Adipose tissue (tissue), 3 donors: ENCODE results near the gene SYNGR4. TPM values are rescaled to one million over a fixed set of nuclear protein-coding genes. Genes with fewer than 3 reads are reported as not detected.

Source experiments
- H3K27ac ChIP-seq: one replicate; pipeline ENCODE4 v1.5.1; 2013; ENCODE audit warnings: low read depth, low read length
- WGBS, 3 donors: extraction: QIAGEN DNeasy Blood & Tissue Kit; methylation state at CpG; one replicate each; pipeline ENCODE4 v1.1.7; 2013; 5-methylcytosine and 5-hydroxymethylcytosine counted together
- polyA plus RNA-seq, 3 donors: library from polyadenylated mRNA; stranded (reverse); fragments of 200-250 nt; gene quantifications; one replicate each; pipeline ENCODE4 v1.2.3, GENCODE V29; 2013
- donor health status: healthy with polysubstance abuse.
- donor health status: Bipolar disorder and iron deficiency.
- donor health status: healthy.

The SYNGR4 gene
- polyA plus RNA-seq, 3 donors = 0.94 TPM; not detected in 2

DNA sequence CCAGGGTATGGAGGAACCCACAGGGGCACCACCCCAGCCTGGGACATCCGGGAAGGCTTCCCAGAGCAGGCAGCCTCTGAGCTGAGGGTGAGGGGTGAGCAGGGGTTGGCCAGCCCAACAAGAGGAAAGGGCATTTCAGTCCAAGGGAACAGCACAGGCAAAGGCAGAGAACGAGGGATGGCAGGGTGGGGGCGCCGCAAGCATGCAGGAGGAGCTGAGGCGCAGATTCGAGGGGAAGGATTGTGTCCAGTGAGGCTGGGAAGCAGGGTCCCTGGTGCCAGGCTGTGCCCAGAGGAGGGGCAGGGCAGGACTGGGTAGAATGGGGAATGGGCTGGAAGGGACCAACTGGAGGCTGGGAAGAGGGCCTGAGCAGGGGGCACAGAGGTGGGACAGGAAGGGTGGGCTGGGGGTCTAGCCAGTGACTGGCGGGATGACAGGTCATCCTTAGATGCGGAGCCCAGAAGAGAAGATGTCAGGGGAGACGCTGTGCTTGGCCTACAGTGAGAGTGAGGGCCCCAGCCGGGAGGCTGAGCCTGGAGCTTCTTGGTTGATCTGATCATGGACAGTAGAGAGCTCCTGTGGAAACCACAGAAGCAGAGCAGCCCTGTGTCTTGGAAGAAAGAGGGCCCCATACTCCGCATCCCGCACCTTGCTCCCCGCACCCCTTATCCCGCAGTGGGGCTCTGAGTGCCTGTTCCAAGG is 25.2 kb upstream of the SYNGR4 start:
- H3K27ac ChIP-seq = no peak overlapping the region
- WGBS, 3 donors = 87 to 92% (median 92%) methylated on average over 14 of the region's 14 CpGs

DNA sequence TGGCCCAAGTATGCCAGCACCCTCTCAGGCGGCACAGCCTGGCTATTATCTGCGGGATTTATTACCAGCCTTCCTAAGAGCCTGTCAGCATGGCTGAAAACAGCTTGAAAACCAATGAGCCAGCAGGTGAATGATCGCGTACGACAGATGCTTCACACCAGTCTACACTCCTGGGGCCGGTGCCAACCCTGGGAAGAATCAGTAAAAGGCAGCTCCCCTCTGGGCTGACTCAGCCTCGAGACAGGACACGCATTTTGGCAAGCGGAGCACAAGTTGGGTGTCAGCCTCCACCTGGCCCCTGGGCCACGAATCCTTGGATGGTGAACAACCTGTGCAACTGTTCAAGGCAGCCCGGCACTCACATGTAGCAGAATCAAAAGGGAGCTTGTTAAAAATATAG is 23.2 kb upstream of the SYNGR4 start:
- no peak overlapping the region for H3K27ac ChIP-seq
- WGBS, 3 donors = 90 to 91% (median 90%) methylated on average over 11 of the region's 11 CpGs

DNA sequence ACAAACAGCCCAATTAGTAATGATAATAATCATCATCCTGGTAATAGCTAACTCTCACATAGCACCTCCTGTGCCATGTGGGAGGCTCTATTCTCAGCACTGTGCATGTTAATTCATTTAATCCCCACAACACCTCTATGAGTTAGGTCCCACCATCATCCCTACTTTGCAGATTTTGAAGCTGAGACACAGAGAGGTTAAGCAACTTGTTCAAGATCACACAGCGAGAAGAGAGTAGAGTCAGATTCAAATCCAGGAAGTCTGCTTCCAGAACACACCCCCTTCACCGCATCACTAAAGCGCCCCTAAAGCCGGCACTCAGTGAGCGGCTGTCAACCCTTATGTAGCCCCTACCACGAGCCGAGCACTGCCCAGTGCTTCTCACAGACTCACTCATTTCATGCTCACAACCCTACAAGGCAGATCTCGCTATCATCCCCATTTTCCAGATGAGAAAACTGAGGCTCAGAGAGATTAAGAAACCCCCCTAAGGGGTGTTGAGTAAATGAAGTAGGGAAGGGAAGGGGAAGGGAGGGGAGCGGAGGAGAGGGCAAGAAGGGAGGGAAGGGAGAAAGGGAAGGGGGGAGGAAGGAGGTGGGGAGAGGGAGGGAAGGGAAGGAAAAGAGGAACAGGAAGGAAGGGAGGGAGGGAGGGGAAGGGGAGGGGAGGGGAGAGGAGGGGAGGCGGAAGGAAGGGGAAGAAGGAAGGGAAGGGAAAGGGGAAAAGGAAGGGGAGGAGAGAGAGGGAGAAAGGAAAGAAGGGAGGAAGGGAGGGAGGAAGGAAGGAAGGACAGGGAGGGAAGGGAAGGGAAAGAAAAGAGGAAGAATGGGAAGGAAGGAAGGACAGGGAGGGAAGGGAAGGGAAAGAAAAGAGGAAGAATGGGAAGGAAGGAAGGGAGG is 22.4 kb upstream of the SYNGR4 start:
- no peak overlapping the region for H3K27ac ChIP-seq
- WGBS, 3 donors = 94 to 96% (median 94%) methylated on average over 10 of the region's 10 CpGs

DNA sequence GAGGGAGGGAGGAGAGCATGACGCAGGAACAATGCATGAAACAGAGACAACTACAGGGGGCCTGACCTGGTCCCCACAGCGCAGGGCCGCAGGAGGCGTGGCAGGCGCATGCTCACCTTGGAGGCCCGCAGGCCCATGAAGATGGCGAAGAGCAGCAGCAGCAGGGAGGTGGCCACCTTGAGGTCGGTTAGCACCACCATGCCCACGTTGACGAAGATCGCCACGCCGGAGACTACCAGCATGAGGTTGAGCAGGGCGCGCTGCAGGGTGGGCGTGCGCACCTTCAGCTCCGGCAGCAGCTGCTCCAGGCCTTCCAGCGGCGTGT is 21.8 kb upstream of the SYNGR4 start:
- no peak overlapping the region for H3K27ac ChIP-seq
- WGBS, 3 donors = 89 to 92% (median 90%) methylated on average over 20 of the region's 20 CpGs

DNA sequence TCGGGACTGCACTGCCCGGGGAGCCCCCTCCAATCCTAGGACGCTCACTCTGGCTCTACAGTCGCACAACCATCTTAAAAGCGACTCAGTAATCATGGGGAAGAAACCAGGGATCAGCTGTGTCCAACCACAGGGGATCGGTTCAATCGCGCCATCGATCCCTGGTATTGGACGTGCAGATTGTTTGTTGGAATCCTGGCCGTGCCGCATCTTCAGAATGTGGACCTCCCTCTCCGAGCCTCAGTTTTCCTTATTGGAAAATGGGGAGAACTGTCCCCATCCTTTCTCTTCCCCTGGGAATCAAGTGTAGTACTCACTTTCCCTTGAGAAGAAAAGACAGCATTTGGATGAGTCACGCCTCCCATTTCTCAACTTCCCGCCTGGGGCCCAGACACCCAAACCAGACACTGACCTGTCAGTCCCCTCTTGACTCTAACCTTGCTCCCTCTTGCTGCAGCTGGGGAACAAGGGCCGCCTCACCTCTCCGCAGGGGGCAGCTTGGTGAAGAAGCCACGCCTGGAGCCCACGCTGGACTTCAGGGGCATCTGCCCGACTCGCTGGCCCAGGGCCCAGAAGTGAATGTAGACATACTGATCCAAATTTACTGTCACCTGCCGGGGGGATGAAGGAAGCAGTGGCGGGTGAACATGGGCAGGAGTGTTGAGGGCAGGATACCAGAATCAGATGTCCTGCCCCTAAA is 21.2 kb upstream of the SYNGR4 start:
- H3K27ac ChIP-seq = no peak overlapping the region
- WGBS, 3 donors = 93 to 94% (median 93%) methylated on average over 23 of the region's 23 CpGs

DNA sequence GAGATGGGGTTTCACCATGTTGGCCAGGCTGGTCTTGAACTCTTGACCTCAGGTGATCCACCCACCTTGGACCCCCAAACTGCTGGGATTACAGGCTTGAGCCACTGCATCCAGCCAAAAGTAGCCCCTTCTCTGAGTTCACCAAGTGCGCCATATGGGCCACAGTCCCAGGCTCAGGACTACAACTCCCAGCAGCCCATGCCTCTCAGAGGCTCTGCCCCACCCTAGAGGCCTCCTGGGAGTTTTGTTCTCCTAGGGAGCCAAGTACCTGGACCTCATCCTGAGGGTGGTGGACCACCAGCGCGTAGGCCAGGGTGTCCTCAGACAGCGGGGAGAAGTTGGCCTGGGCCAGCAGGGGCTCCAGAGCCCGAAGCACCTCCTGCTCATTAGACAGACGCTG is 19.3 kb upstream of the SYNGR4 start:
- H3K27ac ChIP-seq = no peak overlapping the region
- 97 to 99% (median 98%) methylated on average over 6 of the region's 6 CpGs for WGBS, 3 donors

DNA sequence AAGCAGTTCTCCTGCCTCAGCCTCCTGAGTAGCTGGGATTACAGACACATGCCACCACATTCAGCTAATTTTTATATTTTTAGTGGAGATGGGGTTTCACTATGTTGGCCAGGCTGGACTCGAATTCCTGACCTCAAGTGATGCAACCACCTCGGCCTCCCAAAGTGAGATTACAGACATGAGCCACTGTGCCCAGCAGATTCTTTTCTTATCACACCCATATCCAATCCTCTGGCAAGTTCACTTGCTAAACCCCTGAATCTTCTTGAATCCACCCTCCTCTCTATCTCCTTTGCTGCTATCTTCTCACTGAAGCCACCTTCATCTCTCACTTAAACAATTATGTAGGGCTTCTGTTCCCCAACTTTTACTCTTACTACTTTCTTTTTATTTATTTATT is 18.0 kb upstream of the SYNGR4 start:
- WGBS, 3 donors = 71 to 95% (median 82%) methylated on average over 2 of the region's 2 CpGs
- H3K27ac ChIP-seq = no peak overlapping the region

DNA sequence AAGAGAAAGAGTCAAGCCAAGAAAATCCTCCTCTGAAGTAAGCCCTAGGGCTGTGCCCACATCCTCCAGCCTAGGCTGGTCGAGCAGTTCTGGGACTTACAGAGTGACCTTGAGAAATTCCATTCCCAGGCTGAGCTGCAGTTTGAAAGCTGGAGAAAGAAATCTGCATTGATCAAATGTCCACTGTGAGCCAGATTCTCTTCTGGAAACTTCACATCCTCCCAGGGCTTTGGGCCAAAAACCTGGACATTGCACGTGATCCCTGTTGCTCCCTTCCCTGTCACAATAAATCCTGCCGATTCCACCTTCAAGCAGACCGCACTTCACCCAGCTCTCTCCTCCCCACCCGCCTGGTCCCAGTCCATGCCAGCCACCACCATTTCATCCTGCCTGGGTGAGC is 16.1 kb upstream of the SYNGR4 start:
- H3K27ac ChIP-seq = no peak overlapping the region
- 18 to 65% (median 65%) methylated on average over 5 of the region's 5 CpGs for WGBS, 3 donors

DNA sequence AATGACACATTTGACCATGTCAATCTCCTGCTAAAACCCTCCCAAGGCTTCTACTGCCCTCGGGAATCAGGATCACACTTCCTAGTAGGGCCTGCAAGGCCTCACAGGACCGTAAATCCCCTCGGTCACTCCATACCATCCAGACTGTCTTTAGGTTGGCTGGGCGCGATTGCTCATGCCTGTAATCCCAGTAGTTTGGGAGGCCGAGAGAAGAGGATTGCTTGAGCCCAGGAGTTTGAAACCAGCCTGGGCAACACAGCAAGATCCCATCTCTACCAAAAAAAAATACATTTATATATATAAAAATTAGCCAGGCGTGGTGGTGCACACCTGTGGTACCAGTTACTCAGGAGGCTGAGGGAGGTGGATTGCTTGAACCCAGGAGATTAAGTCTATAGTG is 15.4 kb upstream of the SYNGR4 start:
- no peak overlapping the region for H3K27ac ChIP-seq
- WGBS, 3 donors = 89 to 92% (median 90%) methylated on average over 7 of the region's 7 CpGs

DNA sequence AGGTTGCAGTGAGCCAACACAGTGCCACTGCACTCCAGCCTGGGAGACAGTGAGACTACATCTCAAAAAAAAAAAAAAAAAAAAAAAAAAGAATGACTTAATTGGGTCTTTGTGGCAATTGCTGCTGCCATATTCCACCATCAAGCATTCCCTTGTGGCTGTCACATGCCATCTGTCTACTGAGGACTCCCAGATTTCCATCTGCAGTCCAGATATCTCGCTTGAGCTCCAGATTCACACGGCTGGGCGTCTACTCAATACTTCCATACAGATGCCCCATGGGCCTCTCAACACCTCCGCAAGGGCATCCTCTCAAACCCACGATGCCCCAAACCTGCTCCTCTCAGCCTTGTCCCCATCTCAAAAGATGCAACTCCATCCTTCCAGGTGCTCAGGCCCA is 13.3 kb upstream of the SYNGR4 start:
- H3K27ac ChIP-seq = no peak overlapping the region
- WGBS, 3 donors = 91 to 97% (median 93%) methylated on average over 5 of the region's 5 CpGs

DNA sequence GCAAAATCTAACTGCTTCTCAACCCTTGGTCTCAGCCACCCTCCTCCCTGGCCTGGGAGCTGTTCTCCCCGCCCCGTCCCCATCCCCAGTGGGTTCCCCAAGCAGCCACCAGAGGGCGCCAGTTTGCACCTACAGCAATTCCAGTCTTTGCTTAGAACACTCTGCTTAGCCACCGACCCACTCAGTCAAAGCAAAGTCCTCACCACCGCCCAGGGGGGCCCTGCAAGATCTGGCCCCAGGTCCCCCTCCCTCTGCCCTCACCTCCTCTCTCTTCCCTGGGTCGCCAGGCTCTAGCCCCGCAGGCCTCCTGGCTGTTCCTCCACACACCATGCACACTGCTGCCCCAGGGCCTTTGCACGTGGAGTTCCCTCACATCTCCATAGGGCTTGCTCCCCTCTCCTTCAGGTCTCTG is 12.8 kb upstream of the SYNGR4 start:
- 44 to 51% (median 45%) methylated on average over 8 of the region's 8 CpGs for WGBS, 3 donors
- H3K27ac ChIP-seq = no peak overlapping the region

DNA sequence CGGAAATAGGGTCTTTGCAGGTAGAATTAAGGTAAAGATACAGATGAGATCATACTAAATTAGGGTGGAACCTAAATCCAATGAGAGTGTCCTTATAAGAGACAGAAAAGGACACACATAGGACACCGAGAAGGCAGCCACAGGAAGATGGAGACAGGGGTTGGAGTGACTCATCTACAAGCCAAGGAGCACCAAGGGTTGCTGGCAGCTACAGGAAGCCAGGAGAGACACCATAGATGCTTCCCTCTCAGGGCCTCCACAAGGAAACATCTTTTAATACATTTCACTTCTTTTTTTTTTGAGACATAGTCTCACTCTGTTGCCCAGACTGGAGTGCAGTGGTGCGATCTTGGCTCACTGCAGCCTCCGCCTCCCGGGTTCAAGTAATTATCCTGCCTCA is 10.5 kb upstream of the SYNGR4 start:
- no peak overlapping the region for H3K27ac ChIP-seq
- WGBS, 3 donors = 87 to 92% (median 89%) methylated on average over 5 of the region's 5 CpGs

DNA sequence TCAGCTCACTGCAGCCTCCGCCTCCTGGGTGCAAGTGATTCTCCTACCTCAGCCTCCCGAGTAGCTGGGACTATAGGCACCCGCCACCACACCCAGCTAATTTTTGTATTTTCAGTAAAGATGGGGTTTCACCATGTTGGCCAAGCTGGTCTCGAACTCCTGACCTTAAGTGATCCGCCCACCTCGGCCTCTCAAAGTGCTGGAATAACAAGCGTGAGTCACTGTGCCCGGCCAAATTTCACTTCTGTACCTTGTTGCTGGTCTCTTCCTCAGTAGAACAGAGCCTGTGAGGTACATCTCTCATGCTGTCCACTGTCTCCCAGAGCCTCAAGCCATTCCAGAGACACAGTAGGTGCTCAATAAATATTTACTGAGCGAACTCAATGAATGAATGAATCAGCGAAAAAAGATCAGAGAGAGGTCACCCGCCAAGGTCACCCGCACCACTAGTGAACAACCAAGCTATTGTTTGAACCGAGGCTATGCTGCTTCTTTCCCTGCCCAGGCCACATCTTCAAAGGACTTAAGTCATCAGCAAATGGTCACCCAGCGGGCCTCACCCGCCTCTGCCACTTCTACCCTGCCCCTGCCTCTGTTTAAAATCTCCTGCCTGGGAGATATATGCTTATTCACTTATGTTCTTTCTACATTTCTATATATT is 9.7 kb upstream of the SYNGR4 start:
- H3K27ac ChIP-seq = no peak overlapping the region
- WGBS, 3 donors = 81 to 93% (median 89%) methylated on average over 15 of the region's 15 CpGs

DNA sequence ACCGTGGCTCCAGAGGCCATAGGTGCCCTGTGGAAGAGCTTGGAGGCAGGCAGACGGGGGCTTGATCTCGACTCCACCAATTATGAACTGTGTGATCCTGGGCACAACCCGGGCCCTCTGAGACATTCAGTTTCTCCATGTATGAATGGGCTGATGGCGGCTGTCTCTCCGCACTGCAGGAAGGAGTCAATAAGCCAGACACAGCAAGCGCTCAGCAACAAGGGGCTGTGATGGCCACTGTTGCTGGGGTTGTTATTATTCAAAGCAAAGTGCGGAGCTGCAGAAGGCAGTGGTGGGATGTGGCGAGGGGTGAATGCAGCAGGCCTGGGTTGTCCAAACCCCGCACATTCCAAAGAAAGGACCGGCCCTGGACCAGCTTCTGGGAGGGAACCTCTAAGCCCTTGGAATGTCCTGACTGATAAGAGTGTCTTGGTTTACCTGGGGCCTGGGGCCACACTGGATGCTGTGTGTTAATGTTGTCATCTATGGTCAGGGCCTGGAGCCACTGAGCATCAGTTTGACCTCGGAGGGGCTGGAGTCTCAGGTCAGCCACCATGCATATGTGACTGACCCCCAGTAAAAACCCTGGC is 8.7 kb upstream of the SYNGR4 start:
- 86 to 91% (median 87%) methylated on average over 12 of the region's 12 CpGs for WGBS, 3 donors
- no peak overlapping the region for H3K27ac ChIP-seq

DNA sequence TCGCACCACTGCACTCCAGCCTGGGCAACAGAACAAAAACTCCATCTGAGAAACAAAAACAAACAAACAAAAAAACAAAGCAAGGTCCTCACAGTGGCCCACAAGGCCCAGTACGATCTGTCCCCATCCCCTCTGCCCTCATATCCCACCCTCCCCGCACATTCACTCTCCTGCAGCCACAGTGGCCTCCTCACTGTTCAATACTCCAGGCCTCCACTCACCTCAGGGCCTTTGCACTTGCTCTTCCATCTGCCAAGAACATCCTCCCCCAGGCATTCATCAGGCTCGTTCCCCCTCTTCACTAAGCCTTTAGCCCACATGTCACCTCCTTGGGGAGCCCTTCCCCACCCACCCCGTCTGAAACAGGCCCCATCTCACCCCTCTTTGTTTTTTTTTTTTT is 5.0 kb upstream of the SYNGR4 start:
- WGBS, 3 donors = 90 to 96% (median 93%) methylated on average over 5 of the region's 5 CpGs
- H3K27ac ChIP-seq = no peak overlapping the region

DNA sequence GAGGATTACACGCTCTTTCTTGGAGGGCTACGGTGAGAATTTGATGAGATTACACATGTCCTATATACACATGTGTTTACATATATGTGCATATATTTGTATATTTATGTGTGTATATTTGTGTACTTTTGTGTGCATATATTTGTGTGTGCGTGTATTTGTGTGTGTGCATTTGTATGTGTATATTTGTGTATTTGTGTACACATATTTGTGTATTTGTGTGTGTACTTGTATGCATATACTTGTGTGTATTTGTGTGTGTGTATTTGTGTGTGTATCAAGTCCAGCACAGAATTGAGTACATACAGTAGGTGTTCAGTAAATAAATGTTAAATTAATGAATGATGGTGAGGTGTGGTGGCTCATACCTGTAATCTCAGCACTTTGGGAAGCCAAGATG is 2.3 kb upstream of the SYNGR4 start:
- WGBS, 3 donors = 93 to 99% (median 96%) methylated on average over 3 of the region's 3 CpGs

DNA sequence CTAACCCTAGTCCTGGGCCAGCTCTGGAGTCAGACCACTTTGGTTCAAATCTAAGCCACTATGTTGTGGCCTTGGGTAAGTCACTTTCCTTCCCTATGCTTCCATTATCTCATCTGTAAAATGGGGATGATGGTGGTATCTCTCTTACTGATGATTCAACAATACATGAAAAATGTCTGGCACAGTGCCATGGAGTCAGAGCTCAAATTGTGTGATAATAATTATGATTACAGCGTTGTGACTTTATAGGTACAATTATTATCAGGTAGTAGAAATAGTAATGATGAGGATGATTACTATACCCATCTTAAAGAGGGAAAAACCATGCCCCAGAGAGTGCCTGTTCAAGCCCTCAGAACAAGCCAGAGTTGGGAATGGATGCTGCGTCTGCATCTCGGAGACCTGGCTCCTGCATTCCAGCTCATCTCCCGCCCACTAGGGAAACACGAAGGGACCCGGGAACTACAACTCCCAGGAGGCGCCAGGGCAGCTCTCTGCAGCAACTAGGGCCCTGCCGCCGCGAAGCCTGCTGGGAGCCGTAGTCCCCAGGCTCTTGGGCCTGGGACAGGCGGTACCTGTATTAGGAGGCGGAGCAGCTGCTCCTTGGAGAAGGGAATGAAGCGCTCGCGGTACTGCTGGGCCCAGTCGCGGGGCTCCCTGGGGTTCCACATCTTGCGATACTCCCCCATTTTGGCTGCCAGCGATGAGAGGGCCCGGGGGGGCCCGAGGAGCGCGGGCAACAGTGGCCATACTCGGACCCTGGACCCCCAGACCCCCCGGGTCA is 1.3 kb upstream of the SYNGR4 start:
- 4 to 5% (median 4%) methylated on average over 26 of the region's 26 CpGs for WGBS, 3 donors
- H3K27ac ChIP-seq = peak overlapping the region; percentile 9

More for the DNA sequence above, 2.3 kb upstream of the SYNGR4 start:
- no peak overlapping the region for H3K27ac ChIP-seq

DNA sequence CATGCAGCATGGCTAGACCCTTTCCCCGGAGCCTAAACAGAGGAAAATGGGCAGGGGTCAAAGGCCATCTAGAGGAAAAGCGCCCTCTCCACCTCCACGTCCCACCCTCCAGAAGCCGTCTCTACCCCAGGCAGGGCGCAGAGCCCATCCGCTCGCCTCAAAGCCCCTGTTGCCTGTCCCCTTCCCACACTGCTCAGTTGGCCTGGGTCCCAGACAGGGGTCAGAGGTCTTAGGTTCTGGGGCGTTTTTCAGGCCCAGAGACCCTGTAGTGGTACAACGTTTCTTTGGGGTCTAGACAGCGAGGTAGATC is 712 bp upstream of the SYNGR4 start:
- 1 to 2% (median 2%) methylated on average over 10 of the region's 10 CpGs for WGBS, 3 donors
- peak overlapping the region; percentile 9 for H3K27ac ChIP-seq
